HepG2 (cell line): ENCODE results near the gene RMI2. TPM values are rescaled to one million over a fixed set of nuclear protein-coding genes. Genes with fewer than 3 reads are reported as not detected.

ENCODE experiments used
- CHCHD3 ChIP-seq: sonication (generic); formaldehyde crosslinking; IDR thresholded peaks from 2 replicates; pipeline ENCODE4 v1.8.0; 2022; ENCODE audit warnings: mild to moderate bottlenecking, missing genetic modification reagents, moderate library complexity
- GZF1 ChIP-seq: sonication (generic); formaldehyde crosslinking; IDR thresholded peaks from 2 replicates; pipeline ENCODE4 v1.5.1; 2020; ENCODE audit warnings: mild to moderate bottlenecking, missing genetic modification reagents
- HOMEZ ChIP-seq: IDR thresholded peaks from 2 replicates; pipeline ENCODE4 v1.6.1; 2016; ENCODE audit warnings: low read depth
- MAX ChIP-seq: IDR thresholded peaks from 2 replicates; pipeline ENCODE4 v1.6.1; 2012; ENCODE audit warnings: inconsistent platforms
- NONO ChIP-seq, 2 experiments: fragments of 450-650 bp in 1 of 2; sonication (generic) in 1 of 2; formaldehyde crosslinking in 1 of 2; IDR thresholded peaks in 1 of 2; conservative IDR thresholded peaks in 1 of 2; 2 replicates each; pipeline versions ENCODE4 v1.6.1 to v1.8.0; 2017 to 2022; ENCODE audit warnings: mild to moderate bottlenecking in 1 of 2, missing genetic modification reagents in 1 of 2, moderate library complexity in 1 of 2
- RAD21 ChIP-seq: fragments of 450-650 bp; formaldehyde crosslinking; IDR thresholded peaks from 2 replicates; pipeline ENCODE4 v1.5.0; 2020; ENCODE audit warnings: mild to moderate bottlenecking
- ZBTB42 ChIP-seq: sonication (generic); formaldehyde crosslinking; IDR thresholded peaks from 2 replicates; pipeline ENCODE4 v1.5.0; 2020; ENCODE audit warnings: mild to moderate bottlenecking, missing genetic modification reagents
- ZFP36L1 ChIP-seq: sonication (generic); formaldehyde crosslinking; IDR thresholded peaks from 2 replicates; pipeline ENCODE4 v1.8.0; 2022; ENCODE audit warnings: mild to moderate bottlenecking, missing genetic modification reagents, moderate library complexity
- ZNF253 ChIP-seq: sonication (generic); formaldehyde crosslinking; IDR thresholded peaks from 2 replicates; pipeline ENCODE4 v1.8.0; 2022; ENCODE audit warnings: mild to moderate bottlenecking, missing genetic modification reagents, borderline replicate concordance
- ZNF512 ChIP-seq: sonication (generic); formaldehyde crosslinking; IDR thresholded peaks from 2 replicates; pipeline ENCODE4 v1.4.0; 2020; ENCODE audit warnings: mild to moderate bottlenecking, missing genetic modification reagents
- ZNF710 ChIP-seq: sonication (generic); formaldehyde crosslinking; IDR thresholded peaks from 2 replicates; pipeline ENCODE4 v1.5.0; 2020; ENCODE audit warnings: mild to moderate bottlenecking, missing genetic modification reagents, borderline replicate concordance
- ZSCAN22 ChIP-seq: sonication (generic); formaldehyde crosslinking; IDR thresholded peaks from 2 replicates; pipeline ENCODE4 v1.4.0; 2020; ENCODE audit warnings: mild to moderate bottlenecking, missing genetic modification reagents
- polyA plus RNA-seq, 8 experiments: library from polyadenylated mRNA; depleted of rRNA in 3 of 8; stranded (reverse) in 7 of 8; unstranded in 1 of 8; fragments of >200 nt; fragmentation: Illumina TruSeq in 4 of 8; extraction: Trizol in 4 of 8; gene quantifications; 2 replicates each; pipeline versions ENCODE4 v1.2.1 to v1.2.3, GENCODE V29; 2011 to 2016; ENCODE audit warnings: low read depth in 4 of 8, missing spikeins in 1 of 8, mixed read lengths in 1 of 8; ENCODE audit not compliant: insufficient read depth in 1 of 8
- total RNA-seq, 5 experiments: library from RNA; depleted of rRNA; stranded (reverse); fragments of >200 nt; fragmentation: Illumina TruSeq; extraction: Trizol; gene quantifications; 2 replicates each; pipeline ENCODE4 v1.2.3, GENCODE V29; 2016; ENCODE audit warnings: low read depth in 1 of 5
- TF ChIP-seq, protein P1 (sequence below): sonication (generic); formaldehyde crosslinking; IDR thresholded peaks from 2 replicates; pipeline ENCODE4 v1.5.0; 2020; ENCODE audit warnings: mild to moderate bottlenecking, missing genetic modification reagents, borderline replicate concordance

RMI2 gene
- total and polyA plus RNA-seq, 2 of the 13 experiments (the other 11 are each of a cell fraction or from before 2014, with no cell fraction given), result 24.5 to 55.7 TPM

- TF ChIP-seq ZNF710 (CRISPR knock-in tag), result no peak
- TF ChIP-seq RAD21 (CRISPR knock-in tag), result peak; percentile 26; the same call in 1 of the 2 replicates
- TF ChIP-seq, protein P1, sequence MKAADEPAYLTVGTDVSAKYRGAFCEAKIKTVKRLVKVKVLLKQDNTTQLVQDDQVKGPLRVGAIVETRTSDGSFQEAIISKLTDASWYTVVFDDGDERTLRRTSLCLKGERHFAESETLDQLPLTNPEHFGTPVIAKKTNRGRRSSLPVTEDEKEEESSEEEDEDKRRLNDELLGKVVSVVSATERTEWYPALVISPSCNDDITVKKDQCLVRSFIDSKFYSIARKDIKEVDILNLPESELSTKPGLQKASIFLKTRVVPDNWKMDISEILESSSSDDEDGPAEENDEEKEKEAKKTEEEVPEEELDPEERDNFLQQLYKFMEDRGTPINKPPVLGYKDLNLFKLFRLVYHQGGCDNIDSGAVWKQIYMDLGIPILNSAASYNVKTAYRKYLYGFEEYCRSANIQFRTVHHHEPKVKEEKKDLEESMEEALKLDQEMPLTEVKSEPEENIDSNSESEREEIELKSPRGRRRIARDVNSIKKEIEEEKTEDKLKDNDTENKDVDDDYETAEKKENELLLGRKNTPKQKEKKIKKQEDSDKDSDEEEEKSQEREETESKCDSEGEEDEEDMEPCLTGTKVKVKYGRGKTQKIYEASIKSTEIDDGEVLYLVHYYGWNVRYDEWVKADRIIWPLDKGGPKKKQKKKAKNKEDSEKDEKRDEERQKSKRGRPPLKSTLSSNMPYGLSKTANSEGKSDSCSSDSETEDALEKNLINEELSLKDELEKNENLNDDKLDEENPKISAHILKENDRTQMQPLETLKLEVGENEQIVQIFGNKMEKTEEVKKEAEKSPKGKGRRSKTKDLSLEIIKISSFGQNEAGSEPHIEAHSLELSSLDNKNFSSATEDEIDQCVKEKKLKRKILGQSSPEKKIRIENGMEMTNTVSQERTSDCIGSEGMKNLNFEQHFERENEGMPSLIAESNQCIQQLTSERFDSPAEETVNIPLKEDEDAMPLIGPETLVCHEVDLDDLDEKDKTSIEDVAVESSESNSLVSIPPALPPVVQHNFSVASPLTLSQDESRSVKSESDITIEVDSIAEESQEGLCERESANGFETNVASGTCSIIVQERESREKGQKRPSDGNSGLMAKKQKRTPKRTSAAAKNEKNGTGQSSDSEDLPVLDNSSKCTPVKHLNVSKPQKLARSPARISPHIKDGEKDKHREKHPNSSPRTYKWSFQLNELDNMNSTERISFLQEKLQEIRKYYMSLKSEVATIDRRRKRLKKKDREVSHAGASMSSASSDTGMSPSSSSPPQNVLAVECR (CRISPR knock-in tag), result 0 out of 2 replicates have a peak, but pooled peaks have one; percentile 29
- no peak for TF ChIP-seq ZSCAN22 (CRISPR knock-in tag)
- TF ChIP-seq GZF1, result no peak
- TF ChIP-seq ZBTB42 (CRISPR knock-in tag), result no peak
- TF ChIP-seq ZNF253 (CRISPR knock-in tag), result 0 out of 2 replicates have a peak, but pooled peaks have one; percentile 15
- TF ChIP-seq CHCHD3 (CRISPR knock-in tag), result 0 out of 2 replicates have a peak, but pooled peaks have one; percentile 59
- 0 out of 2 replicates have a peak, but pooled peaks have one; percentile 32 for TF ChIP-seq MAX
- no peak for TF ChIP-seq ZNF512 (CRISPR knock-in tag)
- no peak for TF ChIP-seq NONO (IDR thresholded peaks at IDR 0.05)
- TF ChIP-seq NONO (CRISPR knock-in tag; conservative IDR thresholded peaks at IDR 0.05), result 0 out of 2 replicates have a peak, but pooled peaks have one; percentile 3
- TF ChIP-seq ZFP36L1, result no peak
- TF ChIP-seq HOMEZ, result no peak
Observed at GRCh38 chr16:11395008-11395948, 50.0 kb downstream of the RMI2 start (continued).
